Small intestine (tissue), 7 donors: ENCODE results near the gene UGT8. TPM values are rescaled to one million over a fixed set of nuclear protein-coding genes. Genes with fewer than 3 reads are reported as not detected.
A peak's percentile ranks its signal among the peaks of the same experiment; 100 is the strongest.
"Not testable (repeated sequence)": the region's sequence is repeated elsewhere in the genome, so short reads cannot be mapped to it uniquely, and the experiment has no call there.

ENCODE experiments used
- DNase-seq, 2 donors: peaks; one replicate each; pipeline versions ENCODE4 v3.0.0 to v3.0.0-alpha.2; 2013
- FAIRE-seq: peaks from 2 replicates; lab custom pipeline; 2012; peaks lifted over from hg19 to GRCh38; lab: Jason Lieb, UNC
- H3K27ac ChIP-seq, 3 donors: one replicate each; pipeline ENCODE4 v1.5.1; 2013; ENCODE audit warnings: low read length in 2 of 3, mild to moderate bottlenecking in 2 of 3, control low read depth in 1 of 3, inconsistent platforms in 1 of 3, low read depth in 1 of 3, moderate library complexity in 1 of 3
- H3K27me3 ChIP-seq, 3 donors: one replicate each; pipeline ENCODE4 v1.6.1; 2013; ENCODE audit warnings: low read length in 3 of 3, inconsistent platforms in 1 of 3; ENCODE audit not compliant: control insufficient read depth in 3 of 3, insufficient read depth in 3 of 3
- H3K36me3 ChIP-seq, 3 donors: one replicate each; pipeline ENCODE4 v1.6.1; 2013; ENCODE audit warnings: low read length in 3 of 3, inconsistent platforms in 1 of 3, low read depth in 1 of 3, mild to moderate bottlenecking in 1 of 3, moderate library complexity in 1 of 3; ENCODE audit not compliant: control insufficient read depth in 3 of 3, insufficient read depth in 2 of 3
- H3K4me1 ChIP-seq, 3 donors: one replicate each; pipeline ENCODE4 v1.6.1; 2013; ENCODE audit warnings: low read length in 2 of 3, inconsistent platforms in 1 of 3, low read depth in 1 of 3, mild to moderate bottlenecking in 1 of 3, moderate library complexity in 1 of 3; ENCODE audit not compliant: control insufficient read depth in 3 of 3, insufficient read depth in 2 of 3
- H3K4me3 ChIP-seq, 3 donors: one replicate each; pipeline ENCODE4 v1.5.1; 2013; ENCODE audit warnings: low read length in 3 of 3, control low read depth in 1 of 3, inconsistent platforms in 1 of 3, low read depth in 1 of 3, mild to moderate bottlenecking in 1 of 3, moderate library complexity in 1 of 3
- H3K9me3 ChIP-seq, 2 donors: one replicate each; pipeline ENCODE4 v1.6.1; 2013; ENCODE audit warnings: low read depth in 1 of 2, low read length in 1 of 2; ENCODE audit not compliant: control insufficient read depth in 2 of 2, insufficient read depth in 1 of 2
- WGBS, 3 donors: extraction: QIAGEN DNeasy Blood & Tissue Kit; methylation state at CpG; one replicate each; pipeline ENCODE4 v1.1.7; 2013; 5-methylcytosine and 5-hydroxymethylcytosine counted together
- polyA plus RNA-seq, 4 donors: library from polyadenylated mRNA; stranded (reverse) in 3 of 4; unstranded in 1 of 4; fragments of 200-250 nt in 3 of 4; fragments of 120-200 nt in 1 of 4; gene quantifications; one replicate each; pipeline versions ENCODE4 v1.2.1 to v1.2.3, GENCODE V29; 2013
- donor health status: healthy with polysubstance abuse.
- donor health status: control.
- donor health status: control.
- donor health status: Bipolar disorder and iron deficiency.
- donor health status: healthy.

UGT8 gene
- polyA plus RNA-seq, 4 donors: 7.6 to 105 (median 13.4) TPM

- no peak for FAIRE-seq
- no peaks in the 10 kb centered on the region for H3K27me3 ChIP-seq
- peaks cover 0 to 7% (median 0%) of the 10 kb centered on the region in 3 donors for H3K4me1 ChIP-seq
- H3K9me3 ChIP-seq: peaks cover 0 to 5% of the 10 kb centered on the region in 2 donors
- no peak overlapping the region for H3K27ac ChIP-seq
- WGBS, 3 donors: 88 to 96% (median 96%) methylated on average over 2 of the region's 2 CpGs
- no peak for DNase-seq
- H3K4me3 ChIP-seq: no peak overlapping the region
- H3K36me3 ChIP-seq: no peaks in the 10 kb centered on the region
These were observed 21.2 kb upstream of the UGT8 start for GRCh38 chr4:114577386-114577785.

- DNase-seq (peak; percentile 58 to 66), FAIRE-seq (no peak)
- peaks cover 0 to 17% (median 2%) of the 10 kb centered on the region in 3 donors for H3K4me1 ChIP-seq
- no peaks in the 10 kb centered on the region for H3K27me3 ChIP-seq
- H3K27ac ChIP-seq: peak overlapping the region in 1 of 3 donors; percentile 40
- no peaks in the 10 kb centered on the region for H3K36me3 ChIP-seq
- no peak overlapping the region for H3K4me3 ChIP-seq
- no peaks in the 10 kb centered on the region for H3K9me3 ChIP-seq
- 19 to 56% (median 52%) methylated on average over 1 of the region's 1 CpG for WGBS, 3 donors
These were observed 16.0 kb upstream of the UGT8 start for GRCh38 chr4:114582621-114583020.

- Histone ChIP-seq H3K9me3 (no peaks in the 10 kb centered on the region), H3K4me3 (no peak overlapping the region), H3K36me3 (no peaks in the 10 kb centered on the region), H3K27me3 (no peaks in the 10 kb centered on the region), H3K4me1 (peaks cover 0 to 11% (median 0%) of the 10 kb centered on the region in 3 donors), H3K27ac (no peak overlapping the region)
- no peak for DNase-seq
- FAIRE-seq: no peak
- 68 to 81% (median 77%) methylated on average over 6 of the region's 6 CpGs for WGBS, 3 donors
These were observed 10.3 kb upstream of the UGT8 start for GRCh38 chr4:114588305-114588704.

GRCh38 chr4:114590360-114590759, 8.2 kb upstream of the UGT8 start:
- not testable (repeated sequence) for H3K27me3 ChIP-seq, H3K36me3 ChIP-seq, H3K9me3 ChIP-seq, FAIRE-seq, H3K4me3 ChIP-seq, DNase-seq, H3K27ac ChIP-seq
- 91 to 96% (median 93%) methylated on average over 1 of the region's 1 CpG for WGBS, 3 donors
- H3K4me1 ChIP-seq: peaks cover 0 to 22% (median 0%) of the 10 kb centered on the region in 3 donors

- Histone ChIP-seq H3K4me3 (no peak overlapping the region), H3K36me3 (no peaks in the 10 kb centered on the region), H3K27ac (peak overlapping the region in 1 of 3 donors; percentile 59), H3K4me1 (peaks cover 0 to 31% (median 0%) of the 10 kb centered on the region in 3 donors), H3K9me3 (peaks cover 0 to 10% of the 10 kb centered on the region in 2 donors), H3K27me3 (peaks cover 0 to 3% (median 0%) of the 10 kb centered on the region in 3 donors)
- 26 to 62% (median 32%) methylated on average over 8 of the region's 8 CpGs for WGBS, 3 donors
- FAIRE-seq (no peak), DNase-seq (peak; percentile 31 to 64)
These were observed 5.1 kb upstream of the UGT8 start for GRCh38 chr4:114593526-114593925.

GRCh38 chr4:114595207-114595606, 3.4 kb upstream of the UGT8 start:
- Histone ChIP-seq H3K4me3 (no peak overlapping the region), H3K27me3 (peaks cover 0 to 3% (median 0%) of the 10 kb centered on the region in 3 donors), H3K27ac (no peak overlapping the region), H3K4me1 (peaks cover 0 to 31% (median 0%) of the 10 kb centered on the region in 3 donors), H3K9me3 (peaks cover 0 to 10% of the 10 kb centered on the region in 2 donors), H3K36me3 (no peaks in the 10 kb centered on the region)
- 85 to 97% (median 93%) methylated on average over 11 of the region's 11 CpGs for WGBS, 3 donors
- no peak for FAIRE-seq
- DNase-seq: no peak

- H3K4me1 ChIP-seq: peaks cover 0 to 31% (median 0%) of the 10 kb centered on the region in 3 donors
- peaks cover 0 to 10% of the 10 kb centered on the region in 2 donors for H3K9me3 ChIP-seq
- FAIRE-seq (no peak), DNase-seq (peak in 1 of 2 donors; percentile 42)
- 77 to 92% (median 88%) methylated on average over 2 of the region's 2 CpGs for WGBS, 3 donors
- H3K27me3 ChIP-seq: peaks cover 0 to 3% (median 0%) of the 10 kb centered on the region in 3 donors
- no peak overlapping the region for H3K4me3 ChIP-seq
- H3K27ac ChIP-seq: peak overlapping the region in 1 of 3 donors; percentile 7
- no peaks in the 10 kb centered on the region for H3K36me3 ChIP-seq
These were observed 2.7 kb upstream of the UGT8 start for GRCh38 chr4:114595921-114596320.

GRCh38 chr4:114597410-114598115, 1.0 kb upstream of the UGT8 start:
- Histone ChIP-seq H3K4me1 (peaks cover 0 to 29% (median 0%) of the 10 kb centered on the region in 3 donors), H3K4me3 (peak overlapping the region in 2 of 3 donors; percentile 56 to 72), H3K27ac (peak overlapping the region; percentile 41 to 83 (median 69)), H3K9me3 (peaks cover 0 to 10% of the 10 kb centered on the region in 2 donors), H3K36me3 (no peaks in the 10 kb centered on the region), H3K27me3 (peaks cover 0 to 3% (median 0%) of the 10 kb centered on the region in 3 donors)
- no peak for FAIRE-seq
- 17 to 34% (median 23%) methylated on average over 17 of the region's 17 CpGs for WGBS, 3 donors
- peak in 1 of 2 donors; percentile 41 for DNase-seq
